Mucosa of rectum (tissue), 2 donors: ENCODE data around the gene PAWR.

Experiments
- H3K27ac ChIP-seq, 2 donors: one replicate each; pipeline ENCODE4 v1.7.0; 2013; ENCODE audit warnings: inconsistent platforms in 2 of 2, low read depth in 2 of 2, low read length in 2 of 2
- H3K27me3 ChIP-seq, 2 donors: one replicate each; pipeline ENCODE4 v1.7.0; 2013; ENCODE audit warnings: low read length in 2 of 2; ENCODE audit not compliant: control insufficient read depth in 2 of 2, insufficient read depth in 2 of 2
- H3K36me3 ChIP-seq, 2 donors: one replicate each; pipeline ENCODE4 v1.7.0; 2013; ENCODE audit warnings: low read length in 2 of 2; ENCODE audit not compliant: control insufficient read depth in 2 of 2, insufficient read depth in 2 of 2
- H3K4me1 ChIP-seq, 2 donors: one replicate each; pipeline ENCODE4 v1.7.0; 2013; ENCODE audit warnings: low read length in 2 of 2, mild to moderate bottlenecking in 1 of 2; ENCODE audit not compliant: control insufficient read depth in 2 of 2, insufficient read depth in 2 of 2
- H3K4me3 ChIP-seq, 2 donors: one replicate each; pipeline ENCODE4 v1.7.0; 2013; ENCODE audit warnings: low read length in 2 of 2
- H3K9ac ChIP-seq, 2 donors: one replicate each; pipeline ENCODE4 v1.7.0; 2013; ENCODE audit warnings: low read length in 2 of 2, low read depth in 1 of 2, mild to moderate bottlenecking in 1 of 2
- H3K9me3 ChIP-seq, 2 donors: one replicate each; pipeline ENCODE4 v1.7.0; 2013; ENCODE audit warnings: low read length in 2 of 2; ENCODE audit not compliant: control insufficient read depth in 2 of 2
- donor health status: healthy.
- donor health status: Normal muscosa, but diverticular disease.

Gene PAWR

GRCh38 chr12:79601908-79602307 is 88.9 kb downstream of the PAWR start:
- Histone ChIP-seq H3K9me3 (no peaks in the 10 kb centered on the region), H3K9ac (no peak overlapping the region), H3K36me3 (no peaks in the 10 kb centered on the region), H3K4me3 (no peak overlapping the region), H3K27ac (no peak overlapping the region), H3K4me1 (no peaks in the 10 kb centered on the region), H3K27me3 (no peaks in the 10 kb centered on the region)

GRCh38 chr12:79597910-79598309 is 92.9 kb downstream of the PAWR start:
- Histone ChIP-seq H3K36me3 (peaks cover 0 to 4% of the 10 kb centered on the region in 2 donors), H3K27ac (no peak overlapping the region), H3K9me3 (no peaks in the 10 kb centered on the region), H3K9ac (no peak overlapping the region), H3K4me1 (no peaks in the 10 kb centered on the region), H3K4me3 (no peak overlapping the region), H3K27me3 (no peaks in the 10 kb centered on the region)

GRCh38 chr12:79596719-79597350 is 93.9 kb downstream of the PAWR start:
- Histone ChIP-seq H3K27ac (no peak overlapping the region), H3K4me1 (no peaks in the 10 kb centered on the region), H3K4me3 (no peak overlapping the region), H3K9ac (no peak overlapping the region), H3K9me3 (no peaks in the 10 kb centered on the region), H3K27me3 (no peaks in the 10 kb centered on the region), H3K36me3 (peaks cover 0 to 8% of the 10 kb centered on the region in 2 donors)

GRCh38 chr12:79595273-79595672 is 95.5 kb downstream of the PAWR start:
- H3K27me3 ChIP-seq, result no peaks in the 10 kb centered on the region
- H3K9me3 ChIP-seq, result no peaks in the 10 kb centered on the region
- H3K9ac ChIP-seq, result no peak overlapping the region
- H3K27ac ChIP-seq, result no peak overlapping the region
- H3K4me3 ChIP-seq, result no peak overlapping the region
- H3K36me3 ChIP-seq, result peaks cover 0 to 8% of the 10 kb centered on the region in 2 donors
- no peaks in the 10 kb centered on the region for H3K4me1 ChIP-seq

GRCh38 chr12:79592865-79593264 is 97.9 kb downstream of the PAWR start:
- H3K9me3 ChIP-seq, result no peaks in the 10 kb centered on the region
- no peak overlapping the region for H3K9ac ChIP-seq
- H3K4me3 ChIP-seq, result no peak overlapping the region
- no peak overlapping the region for H3K27ac ChIP-seq
- peaks cover 0 to 8% of the 10 kb centered on the region in 2 donors for H3K36me3 ChIP-seq
- H3K27me3 ChIP-seq, result no peaks in the 10 kb centered on the region
- H3K4me1 ChIP-seq, result no peaks in the 10 kb centered on the region

- Histone ChIP-seq H3K9me3 (no peaks in the 10 kb centered on the region), H3K36me3 (peaks cover 0 to 8% of the 10 kb centered on the region in 2 donors), H3K4me3 (no peak overlapping the region), H3K27me3 (no peaks in the 10 kb centered on the region), H3K4me1 (no peaks in the 10 kb centered on the region), H3K27ac (no peak overlapping the region), H3K9ac (no peak overlapping the region)
Observed at GRCh38 chr12:79591988-79592387, 98.8 kb downstream of the PAWR start.

GRCh38 chr12:79590751-79591150 is 100.0 kb downstream of the PAWR start:
- H3K9ac ChIP-seq, result no peak overlapping the region
- no peak overlapping the region for H3K27ac ChIP-seq
- no peaks in the 10 kb centered on the region for H3K4me1 ChIP-seq

GRCh38 chr12:79587368-79587767 is 103.4 kb downstream of the PAWR start:
- H3K27me3 ChIP-seq, result no peaks in the 10 kb centered on the region
- peaks cover 3 to 7% of the 10 kb centered on the region in 2 donors for H3K36me3 ChIP-seq
- no peak overlapping the region for H3K27ac ChIP-seq
- no peak overlapping the region for H3K4me3 ChIP-seq
- no peaks in the 10 kb centered on the region for H3K9me3 ChIP-seq
- H3K9ac ChIP-seq, result no peak overlapping the region
- H3K4me1 ChIP-seq, result no peaks in the 10 kb centered on the region

More at GRCh38 chr12:79590751-79591150, 100.0 kb downstream of the PAWR start:
- Histone ChIP-seq H3K27me3 (no peaks in the 10 kb centered on the region), H3K36me3 (peaks cover 0 to 8% of the 10 kb centered on the region in 2 donors), H3K9me3 (no peaks in the 10 kb centered on the region), H3K4me3 (no peak overlapping the region)

GRCh38 chr12:79585147-79585546 is 105.6 kb downstream of the PAWR start:
- H3K4me3 ChIP-seq, result no peak overlapping the region
- no peak overlapping the region for H3K27ac ChIP-seq
- H3K27me3 ChIP-seq, result no peaks in the 10 kb centered on the region
- peaks cover 3% of the 10 kb centered on the region in 2 donors for H3K36me3 ChIP-seq
- no peaks in the 10 kb centered on the region for H3K4me1 ChIP-seq
- H3K9ac ChIP-seq, result no peak overlapping the region
- H3K9me3 ChIP-seq, result no peaks in the 10 kb centered on the region

GRCh38 chr12:79573820-79574219 is 116.9 kb downstream of the PAWR start:
- no peak overlapping the region for H3K27ac ChIP-seq
- H3K9ac ChIP-seq, result no peak overlapping the region
- H3K4me3 ChIP-seq, result no peak overlapping the region
- no peaks in the 10 kb centered on the region for H3K9me3 ChIP-seq
- no peaks in the 10 kb centered on the region for H3K27me3 ChIP-seq
- peaks cover 9 to 11% of the 10 kb centered on the region in 2 donors for H3K36me3 ChIP-seq
- no peaks in the 10 kb centered on the region for H3K4me1 ChIP-seq
